ENCODE measurements around the gene TMEM132C.

Gene TMEM132C

GRCh38 chr12:128337071-128337345 lies 70.0 kb downstream of the TMEM132C start:
- Histone ChIP-seq H3K36me3 (ENCODE audit: control insufficient read depth, low read length) (no peaks in the 10 kb centered on the region), H4K20me1 (ENCODE audit: control insufficient read depth, insufficient read depth, low read depth, low read length) (no peaks in the 10 kb centered on the region), H3K27me3 (ENCODE audit: control insufficient read depth, low read length) (no peaks in the 10 kb centered on the region), H3F3A (ENCODE audit: control insufficient read depth, insufficient read depth) (no peaks in the 10 kb centered on the region), H3K9me2 (replicated peaks; ENCODE audit: control insufficient read depth, low read length) (no peaks in the 10 kb centered on the region), H3K79me2 (ENCODE audit: control insufficient read depth, low read length) (no peaks in the 10 kb centered on the region), H3K9me3 (ENCODE audit: control insufficient read depth, insufficient read depth, low read length) (peaks cover 7% of the 10 kb centered on the region; the same call in 1 of the 2 replicates), H3K4me3 (ENCODE audit: low read length) (no peak overlapping the region), H3K27ac (ENCODE audit: low read depth, low read length) (no peak overlapping the region), H3K4me2 (ENCODE audit: low read length) (no peak overlapping the region), H3K4me1 (ENCODE audit: control insufficient read depth, low read length) (no peaks in the 10 kb centered on the region)
- no peak for TF ChIP-seq EZH2phosphoT487 (IDR thresholded peaks at IDR 0.05; ENCODE audit: borderline replicate concordance, low read length)
- TF ChIP-seq CTCF (IDR thresholded peaks at IDR 0.05; ENCODE audit: low read depth, low read length, poor library complexity, severe bottlenecking): no peak

- TF ChIP-seq EZH2phosphoT487 (IDR thresholded peaks at IDR 0.05; ENCODE audit: borderline replicate concordance, low read length) (no peak), CTCF (IDR thresholded peaks at IDR 0.05; ENCODE audit: low read depth, low read length, poor library complexity, severe bottlenecking) (no peak)
- H3K9me2 ChIP-seq (replicated peaks; ENCODE audit: control insufficient read depth, low read length): no peaks in the 10 kb centered on the region
- H3K4me3 ChIP-seq (ENCODE audit: low read length): no peak overlapping the region
- no peak overlapping the region for H3K4me2 ChIP-seq (ENCODE audit: low read length)
- no peaks in the 10 kb centered on the region for H4K20me1 ChIP-seq (ENCODE audit: control insufficient read depth, insufficient read depth, low read depth, low read length)
- no peaks in the 10 kb centered on the region for H3K27me3 ChIP-seq (ENCODE audit: control insufficient read depth, low read length)
- H3F3A ChIP-seq (ENCODE audit: control insufficient read depth, insufficient read depth): no peaks in the 10 kb centered on the region
- H3K4me1 ChIP-seq (ENCODE audit: control insufficient read depth, low read length): no peaks in the 10 kb centered on the region
- H3K27ac ChIP-seq (ENCODE audit: low read depth, low read length): no peak overlapping the region
- H3K36me3 ChIP-seq (ENCODE audit: control insufficient read depth, low read length): no peaks in the 10 kb centered on the region
- H3K79me2 ChIP-seq (ENCODE audit: control insufficient read depth, low read length): no peaks in the 10 kb centered on the region
- peaks cover 7% of the 10 kb centered on the region; the same call in 1 of the 2 replicates for H3K9me3 ChIP-seq (ENCODE audit: control insufficient read depth, insufficient read depth, low read length)
Measured at GRCh38 chr12:128337431-128338170, 70.6 kb downstream of the TMEM132C start.

GRCh38 chr12:128338386-128339125 lies 71.6 kb downstream of the TMEM132C start:
- H3K9me2 ChIP-seq (replicated peaks; ENCODE audit: control insufficient read depth, low read length): no peaks in the 10 kb centered on the region
- H3K27ac ChIP-seq (ENCODE audit: low read depth, low read length): no peak overlapping the region
- H3K36me3 ChIP-seq (ENCODE audit: control insufficient read depth, low read length): no peaks in the 10 kb centered on the region
- no peak for TF ChIP-seq EZH2phosphoT487 (IDR thresholded peaks at IDR 0.05; ENCODE audit: borderline replicate concordance, low read length)
- no peak for TF ChIP-seq CTCF (IDR thresholded peaks at IDR 0.05; ENCODE audit: low read depth, low read length, poor library complexity, severe bottlenecking)
- H3K4me1 ChIP-seq (ENCODE audit: control insufficient read depth, low read length): no peaks in the 10 kb centered on the region
- peaks cover 7% of the 10 kb centered on the region; the same call in 1 of the 2 replicates for H3K9me3 ChIP-seq (ENCODE audit: control insufficient read depth, insufficient read depth, low read length)
- no peaks in the 10 kb centered on the region for H3K27me3 ChIP-seq (ENCODE audit: control insufficient read depth, low read length)
- H4K20me1 ChIP-seq (ENCODE audit: control insufficient read depth, insufficient read depth, low read depth, low read length): no peaks in the 10 kb centered on the region
- H3K4me2 ChIP-seq (ENCODE audit: low read length): no peak overlapping the region
- H3K4me3 ChIP-seq (ENCODE audit: low read length): no peak overlapping the region
- H3K79me2 ChIP-seq (ENCODE audit: control insufficient read depth, low read length): no peaks in the 10 kb centered on the region
- H3F3A ChIP-seq (ENCODE audit: control insufficient read depth, insufficient read depth): no peaks in the 10 kb centered on the region

Measured in DOHH2 (cell line).